Colonic mucosa (tissue), 4 donors: ENCODE data around the gene LGR5. TPM values are rescaled to one million over a fixed set of nuclear protein-coding genes. Genes with fewer than 3 reads are reported as not detected.

Experiments used
- DNase-seq: peaks from one replicate; pipeline ENCODE4 v3.0.0-alpha.2; 2020
- H3K27ac ChIP-seq: fragments of 200-600 bp; one replicate; pipeline ENCODE4 v1.8.0; 2021
- H3K27me3 ChIP-seq: fragments of 200-600 bp; one replicate; pipeline ENCODE4 v1.8.0; 2021
- H3K36me3 ChIP-seq: fragments of 200-600 bp; one replicate; pipeline ENCODE4 v1.8.0; 2021
- H3K4me1 ChIP-seq: fragments of 200-600 bp; one replicate; pipeline ENCODE4 v1.8.0; 2021; ENCODE audit warnings: mild to moderate bottlenecking
- H3K4me3 ChIP-seq: fragments of 200-600 bp; one replicate; pipeline ENCODE4 v1.8.0; 2021
- H3K9ac ChIP-seq, 2 donors: one replicate each; pipeline ENCODE4 v1.7.0; 2013; ENCODE audit warnings: control low read depth in 2 of 2, low read depth in 2 of 2, low read length in 2 of 2
- H3K9me3 ChIP-seq: fragments of 200-600 bp; one replicate; pipeline ENCODE4 v1.8.0; 2021
- intact Hi-C: fragments of 100-400 bp; cut with DNase I; formaldehyde crosslinking; loops from one replicate; pipeline ENCODE4 v1.14.1; 2022
- total RNA-seq, 2 donors: library from RNA; stranded (reverse); fragmentation: NEBNext Ultra II Directional in 1 of 2; extraction: Animal tissue kit (Norgen Biotek cat#: 25700) in 1 of 2; gene quantifications; one replicate each; pipeline ENCODE4 v1.2.1, GENCODE V29; 2021
- TF ChIP-seq, protein P1 (sequence below): fragments of 200-600 bp; IDR thresholded peaks from one replicate; pipeline ENCODE4 v1.8.0; 2022; ENCODE audit warnings: antibody characterized with exemption, mild to moderate bottlenecking
- donor health status: healthy.
- donor health status: DM: no; HTN: no; CAD: no.
- donor health status: DM: no; HTN: no; CAD: no.

LGR5 gene
- total RNA-seq, 2 donors from 2014 or later = 4.5 to 5.0 TPM

DNA sequence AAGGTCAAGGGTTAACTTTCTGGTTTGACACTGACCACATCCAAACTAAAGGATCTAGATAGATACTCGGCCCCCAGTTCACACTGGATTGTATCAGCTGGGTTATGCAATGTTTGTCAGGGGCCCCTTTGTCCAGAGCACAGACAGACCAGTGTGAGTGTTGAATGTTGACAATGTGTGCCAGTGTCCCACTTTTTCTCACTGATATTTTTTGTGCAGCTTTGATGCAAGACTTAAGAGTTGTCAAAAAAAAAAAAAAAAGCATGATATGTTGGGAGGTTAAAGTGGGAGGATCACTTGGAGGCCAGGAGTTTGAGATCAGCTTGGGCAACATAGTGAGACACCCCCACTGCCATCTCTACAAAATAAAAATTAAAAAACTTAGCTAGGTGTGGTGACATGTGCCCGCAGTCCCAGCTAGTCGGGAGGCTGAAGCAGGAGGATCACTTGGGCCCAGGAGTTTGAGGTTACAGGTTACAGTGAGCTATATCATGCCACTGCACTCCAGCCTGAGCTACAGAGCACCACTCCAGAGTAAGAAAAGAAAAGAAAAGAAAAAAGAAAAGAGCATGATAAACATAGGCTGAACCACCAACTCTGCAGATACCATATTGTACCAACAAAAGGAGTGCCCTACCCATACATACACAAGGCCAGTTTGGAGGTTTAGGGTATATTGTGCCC lies 97.5 kb downstream of the LGR5 start:
- Histone ChIP-seq H3K4me1 (no peaks in the 10 kb centered on the region), H3K27me3 (no peaks in the 10 kb centered on the region), H3K9ac (no peak overlapping the region), H3K36me3 (no peaks in the 10 kb centered on the region), H3K4me3 (no peak overlapping the region), H3K9me3 (no peaks in the 10 kb centered on the region), H3K27ac (no peak overlapping the region)
- DNase-seq = no peak
- intact Hi-C loops = no loop called here
- TF ChIP-seq, protein P1, sequence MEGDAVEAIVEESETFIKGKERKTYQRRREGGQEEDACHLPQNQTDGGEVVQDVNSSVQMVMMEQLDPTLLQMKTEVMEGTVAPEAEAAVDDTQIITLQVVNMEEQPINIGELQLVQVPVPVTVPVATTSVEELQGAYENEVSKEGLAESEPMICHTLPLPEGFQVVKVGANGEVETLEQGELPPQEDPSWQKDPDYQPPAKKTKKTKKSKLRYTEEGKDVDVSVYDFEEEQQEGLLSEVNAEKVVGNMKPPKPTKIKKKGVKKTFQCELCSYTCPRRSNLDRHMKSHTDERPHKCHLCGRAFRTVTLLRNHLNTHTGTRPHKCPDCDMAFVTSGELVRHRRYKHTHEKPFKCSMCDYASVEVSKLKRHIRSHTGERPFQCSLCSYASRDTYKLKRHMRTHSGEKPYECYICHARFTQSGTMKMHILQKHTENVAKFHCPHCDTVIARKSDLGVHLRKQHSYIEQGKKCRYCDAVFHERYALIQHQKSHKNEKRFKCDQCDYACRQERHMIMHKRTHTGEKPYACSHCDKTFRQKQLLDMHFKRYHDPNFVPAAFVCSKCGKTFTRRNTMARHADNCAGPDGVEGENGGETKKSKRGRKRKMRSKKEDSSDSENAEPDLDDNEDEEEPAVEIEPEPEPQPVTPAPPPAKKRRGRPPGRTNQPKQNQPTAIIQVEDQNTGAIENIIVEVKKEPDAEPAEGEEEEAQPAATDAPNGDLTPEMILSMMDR = no peak

DNA sequence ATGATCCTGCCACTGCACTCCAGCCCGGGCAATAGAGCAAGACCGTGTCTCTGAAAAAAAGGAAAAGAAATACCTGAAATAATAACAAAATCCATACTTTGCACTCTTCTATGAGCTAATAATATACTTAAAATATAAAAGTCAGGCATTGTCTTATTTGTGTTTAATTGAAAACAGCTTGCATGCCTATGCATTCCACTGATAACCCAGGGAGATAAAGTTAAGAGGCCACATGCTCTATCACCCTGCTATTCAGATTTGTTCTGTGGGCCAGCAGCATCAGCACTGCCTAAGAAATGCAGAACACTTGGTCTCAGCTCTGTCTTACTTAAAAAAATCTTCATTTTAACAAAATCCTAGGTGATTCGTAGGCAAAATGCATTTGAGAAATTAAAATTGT lies 99.2 kb downstream of the LGR5 start:
- no peaks in the 10 kb centered on the region for H3K4me1 ChIP-seq
- H3K9me3 ChIP-seq = no peaks in the 10 kb centered on the region
- TF ChIP-seq, protein P1 = no peak
- no peak overlapping the region for H3K27ac ChIP-seq
- H3K4me3 ChIP-seq = no peak overlapping the region
- H3K9ac ChIP-seq = no peak overlapping the region
- no peaks in the 10 kb centered on the region for H3K36me3 ChIP-seq
- intact Hi-C loops = no loop called here
- no peak for DNase-seq
- no peaks in the 10 kb centered on the region for H3K27me3 ChIP-seq

DNA sequence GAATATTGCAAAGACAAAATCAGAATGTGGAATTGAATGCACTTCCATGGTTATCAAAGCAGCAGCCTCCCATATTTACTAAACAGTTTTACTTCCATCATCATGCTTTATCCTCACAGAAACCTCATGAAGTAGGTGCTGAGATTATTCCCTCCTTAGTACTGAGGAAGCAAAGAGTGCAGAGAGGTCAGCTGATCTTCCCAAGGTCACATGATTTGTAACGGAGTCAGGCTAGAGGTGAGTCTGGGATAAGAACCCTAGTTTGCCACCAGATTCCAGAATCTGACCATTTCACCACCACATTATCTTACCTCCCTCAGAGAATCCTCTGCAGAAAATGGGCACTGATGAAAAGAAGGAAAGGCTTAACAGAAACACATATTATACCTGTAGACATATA lies 102.0 kb downstream of the LGR5 start:
- H3K9me3 ChIP-seq = no peaks in the 10 kb centered on the region
- no peak overlapping the region for H3K27ac ChIP-seq
- TF ChIP-seq, protein P1 = no peak
- H3K27me3 ChIP-seq = no peaks in the 10 kb centered on the region
- H3K9ac ChIP-seq = no peak overlapping the region
- intact Hi-C loops = no loop called here
- H3K4me1 ChIP-seq = no peaks in the 10 kb centered on the region
- DNase-seq = no peak
- H3K36me3 ChIP-seq = no peaks in the 10 kb centered on the region
- H3K4me3 ChIP-seq = no peak overlapping the region

DNA sequence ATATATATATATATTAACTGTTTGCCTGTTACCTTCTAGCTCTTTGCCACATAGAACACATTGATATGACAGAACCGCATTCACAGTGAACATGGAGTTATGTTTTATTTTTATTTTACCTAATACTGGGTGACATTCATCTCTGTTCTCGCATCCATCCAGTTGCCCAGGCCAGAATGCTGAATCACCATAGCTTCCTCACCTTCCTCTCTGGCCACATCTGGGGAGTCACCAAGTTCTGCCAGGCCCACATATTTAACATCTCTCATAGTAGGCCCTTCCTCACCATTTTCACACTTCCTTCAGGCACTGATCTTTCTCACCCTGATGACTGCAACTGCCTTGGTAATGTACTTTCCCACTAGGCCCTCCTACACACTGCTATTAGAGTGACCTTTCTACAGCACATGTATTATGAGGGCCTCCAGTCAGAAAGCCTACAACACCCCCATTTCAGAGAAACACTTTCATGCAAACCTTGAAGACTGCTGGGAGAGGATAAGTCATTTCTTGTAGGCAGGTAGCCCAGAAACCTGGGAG lies 106.8 kb downstream of the LGR5 start:
- Histone ChIP-seq H3K4me1 (no peaks in the 10 kb centered on the region), H3K36me3 (no peaks in the 10 kb centered on the region), H3K9ac (no peak overlapping the region), H3K4me3 (no peak overlapping the region), H3K27ac (no peak overlapping the region), H3K27me3 (no peaks in the 10 kb centered on the region), H3K9me3 (no peaks in the 10 kb centered on the region)
- TF ChIP-seq, protein P1 = no peak
- intact Hi-C loops = no loop called here
- no peak for DNase-seq

DNA sequence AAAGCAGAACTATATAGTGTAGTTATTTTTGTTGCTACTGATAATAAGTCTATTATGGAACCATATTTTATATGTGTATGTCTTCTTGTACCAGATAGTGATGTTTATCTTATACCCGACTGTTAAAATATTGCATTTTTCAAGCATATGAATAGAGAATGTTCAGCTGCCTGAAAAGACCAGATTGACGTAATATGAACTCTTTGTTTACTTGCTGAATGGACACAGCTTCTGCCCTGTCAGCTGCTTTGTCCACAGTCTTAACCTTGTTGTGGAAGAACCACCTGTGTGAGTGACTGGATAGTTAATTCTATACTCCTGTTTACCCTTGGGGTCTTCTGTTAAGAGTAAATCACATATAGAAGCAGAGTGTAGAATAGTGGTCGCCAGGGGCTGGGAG lies 109.3 kb downstream of the LGR5 start:
- Histone ChIP-seq H3K36me3 (no peaks in the 10 kb centered on the region), H3K9ac (no peak overlapping the region), H3K4me1 (no peaks in the 10 kb centered on the region), H3K9me3 (no peaks in the 10 kb centered on the region), H3K27ac (no peak overlapping the region), H3K4me3 (no peak overlapping the region), H3K27me3 (no peaks in the 10 kb centered on the region)
- TF ChIP-seq, protein P1 = no peak
- DNase-seq = no peak
- intact Hi-C loops = no loop called here
